Suprapubic skin (tissue), 4 donors: ENCODE measurements around the gene PARP4. TPM values are rescaled to one million over a fixed set of nuclear protein-coding genes. Genes with fewer than 3 reads are reported as not detected.
"Not testable (repeated sequence)": the region's sequence is repeated elsewhere in the genome, so short reads cannot be mapped to it uniquely, and the experiment has no call there.

Experiments used
- DNase-seq, 2 donors: peaks; one replicate each; pipeline ENCODE4 v3.0.0-alpha.2; 2019; ENCODE audit warnings: low spot score in 2 of 2
- H3K27ac ChIP-seq: fragments of 200-600 bp; sonication (generic); one replicate; pipeline ENCODE4 v1.5.1; 2019
- H3K27me3 ChIP-seq: fragments of 200-600 bp; sonication (generic); one replicate; pipeline ENCODE4 v1.5.1; 2019
- H3K36me3 ChIP-seq: fragments of 200-600 bp; sonication (generic); one replicate; pipeline ENCODE4 v1.5.1; 2019
- H3K4me1 ChIP-seq: fragments of 200-600 bp; sonication (generic); one replicate; pipeline ENCODE4 v1.5.1; 2019
- H3K4me3 ChIP-seq: fragments of 200-600 bp; sonication (generic); one replicate; pipeline ENCODE4 v1.5.1; 2019; ENCODE audit warnings: mild to moderate bottlenecking
- H3K9me3 ChIP-seq: fragments of 200-600 bp; sonication (generic); one replicate; pipeline ENCODE4 v1.5.1; 2019
- CTCF ChIP-seq, 2 donors: fragments of 200-600 bp in 1 of 2; fragments of 450-650 bp in 1 of 2; sonication (generic) in 1 of 2; IDR thresholded peaks; one replicate each; pipeline ENCODE4 v1.5.1; 2016 to 2019; ENCODE audit warnings: antibody characterized with exemption in 2 of 2, mild to moderate bottlenecking in 1 of 2, moderate library complexity in 1 of 2
- EP300 ChIP-seq: sonication (generic); formaldehyde crosslinking; IDR thresholded peaks from one replicate; pipeline ENCODE4 v1.6.1; 2017; ENCODE audit warnings: antibody characterized with exemption
- POLR2A ChIP-seq, 2 donors: fragments of 450-650 bp; IDR thresholded peaks; one replicate each; pipeline ENCODE4 v1.6.1; 2017; ENCODE audit warnings: antibody characterized with exemption in 2 of 2, mild to moderate bottlenecking in 2 of 2, moderate library complexity in 2 of 2
- POLR2AphosphoS5 ChIP-seq, 3 donors: sonication (generic); formaldehyde crosslinking; IDR thresholded peaks; one replicate each; pipeline ENCODE4 v1.6.1; 2017; ENCODE audit warnings: antibody characterized with exemption in 3 of 3
- WGBS: methylation state at CpG from one replicate; pipeline ENCODE4 v1.1.5; 2018; 5-methylcytosine and 5-hydroxymethylcytosine counted together
- total RNA-seq, 4 donors: library from RNA; depleted of rRNA; stranded (reverse); fragments of >200 nt; gene quantifications; one replicate each; pipeline ENCODE4 v1.1.0, GENCODE V29; 2016

PARP4 gene
- total RNA-seq, 4 donors from 2014 or later: 22.3 to 45.0 (median 24.2) TPM

GRCh38 chr13:24389506-24389905 is 123.1 kb downstream of the PARP4 start:
- no peak for DNase-seq
- no peaks in the 10 kb centered on the region for H3K27me3 ChIP-seq
- no peaks in the 10 kb centered on the region for H3K36me3 ChIP-seq
- no peak overlapping the region for H3K27ac ChIP-seq
- WGBS: 76% methylated on average over 6 of the region's 6 CpGs
- no peaks in the 10 kb centered on the region for H3K4me1 ChIP-seq
- H3K9me3 ChIP-seq: no peaks in the 10 kb centered on the region
- no peak for TF ChIP-seq POLR2AphosphoS5 (IDR thresholded peaks at IDR 0.05)
- TF ChIP-seq EP300: no peak
- TF ChIP-seq CTCF (IDR thresholded peaks at IDR 0.05): no peak
- TF ChIP-seq POLR2A (IDR thresholded peaks at IDR 0.05): no peak
- H3K4me3 ChIP-seq: no peak overlapping the region

- H3K27me3 ChIP-seq, H3K9me3 ChIP-seq, H3K36me3 ChIP-seq, H3K4me3 ChIP-seq, H3K4me1 ChIP-seq, H3K27ac ChIP-seq, DNase-seq: not testable (repeated sequence)
- 65% methylated on average over 7 of the region's 7 CpGs for WGBS
Measured at GRCh38 chr13:24388743-24389142, 123.8 kb downstream of the PARP4 start.

DNA sequence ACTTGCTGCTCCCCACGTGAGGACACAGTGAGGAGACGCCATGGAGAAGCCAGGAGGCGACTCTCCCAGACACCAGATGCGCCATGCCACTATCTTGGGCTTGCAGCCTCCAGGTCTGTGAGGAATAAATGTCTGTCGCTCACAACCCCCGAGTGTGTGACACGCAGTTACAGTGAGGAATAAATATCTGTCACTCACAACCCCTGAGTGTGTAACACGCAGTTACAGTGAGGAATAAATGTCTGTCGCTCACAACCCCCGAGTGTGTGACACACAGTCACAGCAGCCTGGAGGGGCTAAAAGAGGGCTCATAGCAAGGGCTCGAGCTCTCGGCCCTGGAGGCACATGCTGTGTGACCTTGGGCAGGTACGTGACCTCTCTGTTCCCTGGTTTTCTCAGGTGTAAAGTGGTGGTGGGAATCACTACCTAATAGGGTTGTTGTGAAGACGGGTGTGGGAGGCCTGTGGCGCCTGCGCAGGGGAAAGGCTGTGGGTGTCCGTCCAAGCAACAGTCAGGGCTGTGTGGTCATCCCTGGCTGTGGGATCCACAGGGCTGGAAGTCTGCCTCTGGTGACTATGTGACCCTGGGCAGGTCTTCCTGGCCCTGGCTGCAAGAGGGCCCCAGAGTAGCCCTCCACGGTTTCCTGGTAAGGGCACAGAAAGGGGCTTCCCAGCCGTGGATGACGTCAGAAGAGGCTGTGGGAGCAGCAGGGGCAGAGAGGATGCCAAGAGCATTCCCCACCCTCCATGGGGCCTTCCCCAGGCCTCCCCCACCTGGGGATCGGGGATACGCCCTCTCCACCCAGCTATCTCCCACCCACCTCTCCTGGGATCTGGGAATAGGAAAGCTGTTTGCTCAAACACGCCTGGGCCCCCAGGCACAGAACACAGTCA is 125.5 kb downstream of the PARP4 start:
- H3K36me3 ChIP-seq: no peaks in the 10 kb centered on the region
- WGBS: 85% methylated on average over 16 of the region's 23 CpGs
- no peak overlapping the region for H3K27ac ChIP-seq
- H3K4me3 ChIP-seq: no peak overlapping the region
- no peaks in the 10 kb centered on the region for H3K4me1 ChIP-seq
- no peak for TF ChIP-seq POLR2AphosphoS5 (IDR thresholded peaks at IDR 0.05)
- no peak for TF ChIP-seq POLR2A (IDR thresholded peaks at IDR 0.05)
- no peak for TF ChIP-seq CTCF (IDR thresholded peaks at IDR 0.05)
- no peak for TF ChIP-seq EP300
- no peaks in the 10 kb centered on the region for H3K27me3 ChIP-seq
- no peaks in the 10 kb centered on the region for H3K9me3 ChIP-seq
- DNase-seq: no peak

DNA sequence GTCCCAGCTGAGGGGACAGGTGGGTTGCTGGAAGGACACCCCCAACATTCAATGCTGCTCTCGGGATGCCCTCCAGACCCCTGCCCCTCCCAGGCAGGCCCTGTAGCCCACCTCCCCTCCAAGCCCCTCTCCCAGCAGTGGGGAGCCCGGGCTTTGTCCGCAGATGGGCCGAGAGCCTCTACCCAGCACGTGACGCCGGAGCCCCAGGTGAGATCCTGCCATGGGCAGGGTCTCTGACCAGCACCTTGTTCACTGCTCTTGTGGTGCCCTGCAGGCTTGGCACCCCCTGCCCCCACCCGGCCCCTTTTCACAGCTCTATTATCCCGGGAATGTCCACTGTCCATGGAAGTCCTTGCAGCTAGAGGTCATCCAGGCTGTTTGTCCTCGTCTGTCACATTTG is 126.7 kb downstream of the PARP4 start:
- no peaks in the 10 kb centered on the region for H3K36me3 ChIP-seq
- no peak overlapping the region for H3K4me3 ChIP-seq
- no peaks in the 10 kb centered on the region for H3K9me3 ChIP-seq
- no peak for DNase-seq
- 84% methylated on average over 3 of the region's 10 CpGs for WGBS
- H3K27me3 ChIP-seq: no peaks in the 10 kb centered on the region
- H3K4me1 ChIP-seq: no peaks in the 10 kb centered on the region
- H3K27ac ChIP-seq: no peak overlapping the region
- TF ChIP-seq CTCF (IDR thresholded peaks at IDR 0.05) (no peak), EP300 (no peak), POLR2A (IDR thresholded peaks at IDR 0.05) (no peak), POLR2AphosphoS5 (IDR thresholded peaks at IDR 0.05) (no peak)

DNA sequence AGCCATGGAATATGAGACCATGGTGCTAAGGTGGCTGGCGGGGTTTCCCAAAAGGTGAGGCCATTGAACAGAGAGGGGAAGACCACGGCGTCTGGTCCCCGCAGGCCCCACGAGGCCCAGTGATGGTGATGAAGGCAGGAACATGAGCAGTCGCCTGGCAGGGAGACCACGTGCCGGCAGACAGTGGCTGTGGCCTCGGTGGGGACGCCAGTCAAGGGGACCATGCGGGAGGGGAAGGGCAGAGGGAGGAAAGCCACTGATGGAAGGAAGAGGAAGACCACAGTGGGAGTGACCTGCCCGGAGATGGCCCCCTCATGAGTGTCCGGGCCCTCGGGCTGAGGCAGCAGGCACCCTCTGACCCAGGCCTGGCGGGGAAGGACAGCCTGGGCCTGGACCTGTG is 127.6 kb downstream of the PARP4 start:
- not testable (repeated sequence) for H3K4me1 ChIP-seq, H3K9me3 ChIP-seq, H3K27me3 ChIP-seq, DNase-seq, H3K4me3 ChIP-seq, H3K36me3 ChIP-seq, H3K27ac ChIP-seq
- 94% methylated on average over 12 of the region's 15 CpGs for WGBS

- H3K27ac ChIP-seq, H3K9me3 ChIP-seq: not testable (repeated sequence)
- WGBS: 89% methylated on average over 16 of the region's 17 CpGs
Measured at GRCh38 chr13:24384091-24384490, 128.5 kb downstream of the PARP4 start.

More at GRCh38 chr13:24384091-24384490, 128.5 kb downstream of the PARP4 start:
- not testable (repeated sequence) for DNase-seq, H3K4me3 ChIP-seq, H3K4me1 ChIP-seq, H3K36me3 ChIP-seq, H3K27me3 ChIP-seq
